K562 (cell line): ENCODE data around the gene MANBA.
"Not testable (repeated sequence)": the region's sequence is repeated elsewhere in the genome, so short reads cannot be mapped to it uniquely, and the experiment has no call there.

Experiments
- CCAR2 ChIP-seq: fragments of 200-400 bp; formaldehyde crosslinking; IDR thresholded peaks from 2 replicates; pipeline ENCODE4 v1.6.1; 2017; ENCODE audit warnings: mild to moderate bottlenecking, low read depth, low read length
- FOXK1 ChIP-seq: sonication (generic); formaldehyde crosslinking; IDR thresholded peaks from 2 replicates; pipeline ENCODE4 v1.8.0; 2022; ENCODE audit warnings: missing genetic modification reagents, mild to moderate bottlenecking, borderline replicate concordance
- POLR2AphosphoS5 ChIP-seq: IDR thresholded peaks from 2 replicates; pipeline ENCODE4 v1.6.1; 2011; ENCODE audit warnings: mild to moderate bottlenecking, low read depth, low read length, moderate library complexity; ENCODE audit not compliant: control insufficient read depth, insufficient read depth
- ZNF707 ChIP-seq: fragments of 250-450 bp; sonication (Bioruptor Pico); conservative IDR thresholded peaks from 2 replicates; pipeline ENCODE4 v1.8.0; 2022; ENCODE audit warnings: inconsistent platforms, mild to moderate bottlenecking, moderate library complexity
- ZNF785 ChIP-seq: fragments of 250-450 bp; sonication (Bioruptor Pico); IDR thresholded peaks from 2 replicates; pipeline ENCODE4 v1.4.0; 2020; ENCODE audit warnings: mild to moderate bottlenecking
- TF ChIP-seq, protein P1 (sequence below): fragments of 200-600 bp; sonication (generic); IDR thresholded peaks from one replicate; pipeline ENCODE4 v1.6.1; 2012; ENCODE audit warnings: mild to moderate bottlenecking, low read depth, low read length, inconsistent platforms
- TF ChIP-seq, protein P2 (sequence below), 3 experiments: IDR thresholded peaks in 2 of 3; conservative IDR thresholded peaks in 1 of 3; 2 replicates each; pipeline ENCODE4 v1.5.1; 2011 to 2012; ENCODE audit warnings: low read length in 3 of 3, mild to moderate bottlenecking in 3 of 3, control low read depth in 2 of 3, improper control_type of control experiment in 1 of 3, inconsistent platforms in 1 of 3, low read depth in 1 of 3, mixed read lengths in 1 of 3, moderate library complexity in 1 of 3; ENCODE audit not compliant: insufficient read depth in 2 of 3
- TF ChIP-seq, protein P3 (sequence below), 2 experiments: IDR thresholded peaks in 1 of 2; conservative IDR thresholded peaks in 1 of 2; 2 replicates each; pipeline ENCODE4 v1.6.1; 2016; ENCODE audit warnings: low read depth in 2 of 2, mild to moderate bottlenecking in 1 of 2, missing compliant biosample characterization in 1 of 2, missing genetic modification characterization in 1 of 2, moderate library complexity in 1 of 2
- TF ChIP-seq, protein P4 (sequence below): sonication (generic); formaldehyde crosslinking; IDR thresholded peaks from 2 replicates; pipeline ENCODE4 v1.8.0; 2022; ENCODE audit warnings: mild to moderate bottlenecking, missing genetic modification reagents

DNA sequence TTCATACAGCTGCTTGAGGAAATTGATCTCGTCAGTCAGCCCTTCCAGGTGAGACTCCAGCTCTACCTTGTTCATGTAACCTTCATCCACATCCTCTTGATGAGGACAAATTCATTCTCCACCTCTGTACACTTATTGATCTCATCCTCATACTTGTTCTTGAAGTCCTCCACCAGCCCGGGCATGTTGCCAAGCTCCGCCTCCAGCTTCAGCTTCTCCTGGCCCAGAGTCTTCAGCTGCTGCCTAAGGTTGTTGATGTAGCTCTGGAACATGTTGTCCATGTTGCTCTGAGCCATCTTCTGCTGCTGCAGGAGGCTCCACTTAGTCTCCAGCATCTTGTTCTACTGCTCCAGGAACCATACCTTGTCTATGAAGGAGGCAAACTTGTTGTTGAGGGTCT lies 31.3 kb downstream of the MANBA start:
- TF ChIP-seq, protein P1, sequence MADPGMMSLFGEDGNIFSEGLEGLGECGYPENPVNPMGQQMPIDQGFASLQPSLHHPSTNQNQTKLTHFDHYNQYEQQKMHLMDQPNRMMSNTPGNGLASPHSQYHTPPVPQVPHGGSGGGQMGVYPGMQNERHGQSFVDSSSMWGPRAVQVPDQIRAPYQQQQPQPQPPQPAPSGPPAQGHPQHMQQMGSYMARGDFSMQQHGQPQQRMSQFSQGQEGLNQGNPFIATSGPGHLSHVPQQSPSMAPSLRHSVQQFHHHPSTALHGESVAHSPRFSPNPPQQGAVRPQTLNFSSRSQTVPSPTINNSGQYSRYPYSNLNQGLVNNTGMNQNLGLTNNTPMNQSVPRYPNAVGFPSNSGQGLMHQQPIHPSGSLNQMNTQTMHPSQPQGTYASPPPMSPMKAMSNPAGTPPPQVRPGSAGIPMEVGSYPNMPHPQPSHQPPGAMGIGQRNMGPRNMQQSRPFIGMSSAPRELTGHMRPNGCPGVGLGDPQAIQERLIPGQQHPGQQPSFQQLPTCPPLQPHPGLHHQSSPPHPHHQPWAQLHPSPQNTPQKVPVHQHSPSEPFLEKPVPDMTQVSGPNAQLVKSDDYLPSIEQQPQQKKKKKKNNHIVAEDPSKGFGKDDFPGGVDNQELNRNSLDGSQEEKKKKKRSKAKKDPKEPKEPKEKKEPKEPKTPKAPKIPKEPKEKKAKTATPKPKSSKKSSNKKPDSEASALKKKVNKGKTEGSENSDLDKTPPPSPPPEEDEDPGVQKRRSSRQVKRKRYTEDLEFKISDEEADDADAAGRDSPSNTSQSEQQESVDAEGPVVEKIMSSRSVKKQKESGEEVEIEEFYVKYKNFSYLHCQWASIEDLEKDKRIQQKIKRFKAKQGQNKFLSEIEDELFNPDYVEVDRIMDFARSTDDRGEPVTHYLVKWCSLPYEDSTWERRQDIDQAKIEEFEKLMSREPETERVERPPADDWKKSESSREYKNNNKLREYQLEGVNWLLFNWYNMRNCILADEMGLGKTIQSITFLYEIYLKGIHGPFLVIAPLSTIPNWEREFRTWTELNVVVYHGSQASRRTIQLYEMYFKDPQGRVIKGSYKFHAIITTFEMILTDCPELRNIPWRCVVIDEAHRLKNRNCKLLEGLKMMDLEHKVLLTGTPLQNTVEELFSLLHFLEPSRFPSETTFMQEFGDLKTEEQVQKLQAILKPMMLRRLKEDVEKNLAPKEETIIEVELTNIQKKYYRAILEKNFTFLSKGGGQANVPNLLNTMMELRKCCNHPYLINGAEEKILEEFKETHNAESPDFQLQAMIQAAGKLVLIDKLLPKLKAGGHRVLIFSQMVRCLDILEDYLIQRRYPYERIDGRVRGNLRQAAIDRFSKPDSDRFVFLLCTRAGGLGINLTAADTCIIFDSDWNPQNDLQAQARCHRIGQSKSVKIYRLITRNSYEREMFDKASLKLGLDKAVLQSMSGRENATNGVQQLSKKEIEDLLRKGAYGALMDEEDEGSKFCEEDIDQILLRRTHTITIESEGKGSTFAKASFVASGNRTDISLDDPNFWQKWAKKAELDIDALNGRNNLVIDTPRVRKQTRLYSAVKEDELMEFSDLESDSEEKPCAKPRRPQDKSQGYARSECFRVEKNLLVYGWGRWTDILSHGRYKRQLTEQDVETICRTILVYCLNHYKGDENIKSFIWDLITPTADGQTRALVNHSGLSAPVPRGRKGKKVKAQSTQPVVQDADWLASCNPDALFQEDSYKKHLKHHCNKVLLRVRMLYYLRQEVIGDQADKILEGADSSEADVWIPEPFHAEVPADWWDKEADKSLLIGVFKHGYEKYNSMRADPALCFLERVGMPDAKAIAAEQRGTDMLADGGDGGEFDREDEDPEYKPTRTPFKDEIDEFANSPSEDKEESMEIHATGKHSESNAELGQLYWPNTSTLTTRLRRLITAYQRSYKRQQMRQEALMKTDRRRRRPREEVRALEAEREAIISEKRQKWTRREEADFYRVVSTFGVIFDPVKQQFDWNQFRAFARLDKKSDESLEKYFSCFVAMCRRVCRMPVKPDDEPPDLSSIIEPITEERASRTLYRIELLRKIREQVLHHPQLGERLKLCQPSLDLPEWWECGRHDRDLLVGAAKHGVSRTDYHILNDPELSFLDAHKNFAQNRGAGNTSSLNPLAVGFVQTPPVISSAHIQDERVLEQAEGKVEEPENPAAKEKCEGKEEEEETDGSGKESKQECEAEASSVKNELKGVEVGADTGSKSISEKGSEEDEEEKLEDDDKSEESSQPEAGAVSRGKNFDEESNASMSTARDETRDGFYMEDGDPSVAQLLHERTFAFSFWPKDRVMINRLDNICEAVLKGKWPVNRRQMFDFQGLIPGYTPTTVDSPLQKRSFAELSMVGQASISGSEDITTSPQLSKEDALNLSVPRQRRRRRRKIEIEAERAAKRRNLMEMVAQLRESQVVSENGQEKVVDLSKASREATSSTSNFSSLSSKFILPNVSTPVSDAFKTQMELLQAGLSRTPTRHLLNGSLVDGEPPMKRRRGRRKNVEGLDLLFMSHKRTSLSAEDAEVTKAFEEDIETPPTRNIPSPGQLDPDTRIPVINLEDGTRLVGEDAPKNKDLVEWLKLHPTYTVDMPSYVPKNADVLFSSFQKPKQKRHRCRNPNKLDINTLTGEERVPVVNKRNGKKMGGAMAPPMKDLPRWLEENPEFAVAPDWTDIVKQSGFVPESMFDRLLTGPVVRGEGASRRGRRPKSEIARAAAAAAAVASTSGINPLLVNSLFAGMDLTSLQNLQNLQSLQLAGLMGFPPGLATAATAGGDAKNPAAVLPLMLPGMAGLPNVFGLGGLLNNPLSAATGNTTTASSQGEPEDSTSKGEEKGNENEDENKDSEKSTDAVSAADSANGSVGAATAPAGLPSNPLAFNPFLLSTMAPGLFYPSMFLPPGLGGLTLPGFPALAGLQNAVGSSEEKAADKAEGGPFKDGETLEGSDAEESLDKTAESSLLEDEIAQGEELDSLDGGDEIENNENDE = not testable (repeated sequence)
- not testable (repeated sequence) for TF ChIP-seq POLR2AphosphoS5; ZNF785 (CRISPR knock-in tag); CCAR2; FOXK1 (CRISPR knock-in tag); ZNF707 (CRISPR knock-in tag)
- TF ChIP-seq, protein P2, sequence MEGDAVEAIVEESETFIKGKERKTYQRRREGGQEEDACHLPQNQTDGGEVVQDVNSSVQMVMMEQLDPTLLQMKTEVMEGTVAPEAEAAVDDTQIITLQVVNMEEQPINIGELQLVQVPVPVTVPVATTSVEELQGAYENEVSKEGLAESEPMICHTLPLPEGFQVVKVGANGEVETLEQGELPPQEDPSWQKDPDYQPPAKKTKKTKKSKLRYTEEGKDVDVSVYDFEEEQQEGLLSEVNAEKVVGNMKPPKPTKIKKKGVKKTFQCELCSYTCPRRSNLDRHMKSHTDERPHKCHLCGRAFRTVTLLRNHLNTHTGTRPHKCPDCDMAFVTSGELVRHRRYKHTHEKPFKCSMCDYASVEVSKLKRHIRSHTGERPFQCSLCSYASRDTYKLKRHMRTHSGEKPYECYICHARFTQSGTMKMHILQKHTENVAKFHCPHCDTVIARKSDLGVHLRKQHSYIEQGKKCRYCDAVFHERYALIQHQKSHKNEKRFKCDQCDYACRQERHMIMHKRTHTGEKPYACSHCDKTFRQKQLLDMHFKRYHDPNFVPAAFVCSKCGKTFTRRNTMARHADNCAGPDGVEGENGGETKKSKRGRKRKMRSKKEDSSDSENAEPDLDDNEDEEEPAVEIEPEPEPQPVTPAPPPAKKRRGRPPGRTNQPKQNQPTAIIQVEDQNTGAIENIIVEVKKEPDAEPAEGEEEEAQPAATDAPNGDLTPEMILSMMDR (IDR thresholded peaks at IDR 0.05 in 2 of 3, conservative IDR thresholded peaks at IDR 0.05 in 1 of 3; ENCODE audit: insufficient read depth in 2 of 3, low read depth in 1 of 3, low read length in 3 of 3) = not testable (repeated sequence)
- TF ChIP-seq, protein P3, sequence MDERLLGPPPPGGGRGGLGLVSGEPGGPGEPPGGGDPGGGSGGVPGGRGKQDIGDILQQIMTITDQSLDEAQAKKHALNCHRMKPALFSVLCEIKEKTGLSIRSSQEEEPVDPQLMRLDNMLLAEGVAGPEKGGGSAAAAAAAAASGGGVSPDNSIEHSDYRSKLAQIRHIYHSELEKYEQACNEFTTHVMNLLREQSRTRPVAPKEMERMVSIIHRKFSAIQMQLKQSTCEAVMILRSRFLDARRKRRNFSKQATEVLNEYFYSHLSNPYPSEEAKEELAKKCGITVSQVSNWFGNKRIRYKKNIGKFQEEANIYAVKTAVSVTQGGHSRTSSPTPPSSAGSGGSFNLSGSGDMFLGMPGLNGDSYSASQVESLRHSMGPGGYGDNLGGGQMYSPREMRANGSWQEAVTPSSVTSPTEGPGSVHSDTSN (CRISPR knock-in tag; IDR thresholded peaks at IDR 0.05; ENCODE audit: low read depth) = not testable (repeated sequence)
- TF ChIP-seq, protein P3 (tag; conservative IDR thresholded peaks at IDR 0.05; ENCODE audit: low read depth) = not testable (repeated sequence)
- TF ChIP-seq, protein P4, sequence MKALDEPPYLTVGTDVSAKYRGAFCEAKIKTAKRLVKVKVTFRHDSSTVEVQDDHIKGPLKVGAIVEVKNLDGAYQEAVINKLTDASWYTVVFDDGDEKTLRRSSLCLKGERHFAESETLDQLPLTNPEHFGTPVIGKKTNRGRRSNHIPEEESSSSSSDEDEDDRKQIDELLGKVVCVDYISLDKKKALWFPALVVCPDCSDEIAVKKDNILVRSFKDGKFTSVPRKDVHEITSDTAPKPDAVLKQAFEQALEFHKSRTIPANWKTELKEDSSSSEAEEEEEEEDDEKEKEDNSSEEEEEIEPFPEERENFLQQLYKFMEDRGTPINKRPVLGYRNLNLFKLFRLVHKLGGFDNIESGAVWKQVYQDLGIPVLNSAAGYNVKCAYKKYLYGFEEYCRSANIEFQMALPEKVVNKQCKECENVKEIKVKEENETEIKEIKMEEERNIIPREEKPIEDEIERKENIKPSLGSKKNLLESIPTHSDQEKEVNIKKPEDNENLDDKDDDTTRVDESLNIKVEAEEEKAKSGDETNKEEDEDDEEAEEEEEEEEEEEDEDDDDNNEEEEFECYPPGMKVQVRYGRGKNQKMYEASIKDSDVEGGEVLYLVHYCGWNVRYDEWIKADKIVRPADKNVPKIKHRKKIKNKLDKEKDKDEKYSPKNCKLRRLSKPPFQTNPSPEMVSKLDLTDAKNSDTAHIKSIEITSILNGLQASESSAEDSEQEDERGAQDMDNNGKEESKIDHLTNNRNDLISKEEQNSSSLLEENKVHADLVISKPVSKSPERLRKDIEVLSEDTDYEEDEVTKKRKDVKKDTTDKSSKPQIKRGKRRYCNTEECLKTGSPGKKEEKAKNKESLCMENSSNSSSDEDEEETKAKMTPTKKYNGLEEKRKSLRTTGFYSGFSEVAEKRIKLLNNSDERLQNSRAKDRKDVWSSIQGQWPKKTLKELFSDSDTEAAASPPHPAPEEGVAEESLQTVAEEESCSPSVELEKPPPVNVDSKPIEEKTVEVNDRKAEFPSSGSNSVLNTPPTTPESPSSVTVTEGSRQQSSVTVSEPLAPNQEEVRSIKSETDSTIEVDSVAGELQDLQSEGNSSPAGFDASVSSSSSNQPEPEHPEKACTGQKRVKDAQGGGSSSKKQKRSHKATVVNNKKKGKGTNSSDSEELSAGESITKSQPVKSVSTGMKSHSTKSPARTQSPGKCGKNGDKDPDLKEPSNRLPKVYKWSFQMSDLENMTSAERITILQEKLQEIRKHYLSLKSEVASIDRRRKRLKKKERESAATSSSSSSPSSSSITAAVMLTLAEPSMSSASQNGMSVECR = not testable (repeated sequence)
